SK-N-SH (cell line): ENCODE measurements around the gene CADPS2. TPM values are rescaled to one million over a fixed set of nuclear protein-coding genes. Genes with fewer than 3 reads are reported as not detected.

ENCODE experiments used
- CTCF ChIA-PET: fragments of 300-600, 350-600 bp; formaldehyde crosslinking; extraction: SDS; loops from one replicate; lab custom pipeline; 2021; lab: Yijun Ruan, JAX
- POLR2A ChIA-PET: fragments of 350-600 bp; sonication (Branson Sonifier 250); formaldehyde crosslinking; extraction: SDS; loops from one replicate; lab custom pipeline; 2020; ENCODE audit warnings: antibody characterized with exemption, inconsistent platforms; lab: Yijun Ruan, JAX
- DNase-seq: peaks from one replicate; pipeline ENCODE4 v3.0.0; 2012
- H2AFZ ChIP-seq: fragments of 200-600 bp; sonication (generic); 2 replicates; pipeline ENCODE4 v1.8.1; 2016; ENCODE audit warnings: antibody characterized with exemption, mild to moderate bottlenecking, low read depth
- H3F3A ChIP-seq: fragments of 200-600 bp; sonication (generic); replicated peaks from 2 replicates; pipeline ENCODE3; 2016; ENCODE audit warnings: antibody characterized with exemption, mild to moderate bottlenecking; ENCODE audit not compliant: insufficient read depth
- H3K27ac ChIP-seq, 2 experiments: fragments of 200-500 bp in 1 of 2; fragments of 200-600 bp in 1 of 2; sonication (Bioruptor generic) in 1 of 2; sonication (generic), shearing (Covaris generic) in 1 of 2; 2 replicates each; pipeline versions ENCODE4 v1.5.1 to v1.6.1; 2014 to 2016; ENCODE audit warnings: low read depth in 2 of 2, inconsistent platforms in 1 of 2, low read length in 1 of 2, mild to moderate bottlenecking in 1 of 2, mixed read lengths in 1 of 2
- H3K27me3 ChIP-seq: fragments of 200-600 bp; sonication (generic), shearing (Covaris generic); 2 replicates; pipeline ENCODE4 v1.6.1; 2016; ENCODE audit warnings: mixed run types; ENCODE audit not compliant: insufficient read depth
- H3K36me3 ChIP-seq, 2 experiments: fragments of 200-500 bp in 1 of 2; fragments of 200-600 bp in 1 of 2; sonication (Bioruptor generic) in 1 of 2; sonication (generic) in 1 of 2; replicated peaks in 1 of 2; 2 replicates each; pipeline versions ENCODE3 to v1.5.1; 2014 to 2016; ENCODE audit warnings: low read length in 1 of 2, mild to moderate bottlenecking in 1 of 2; ENCODE audit not compliant: insufficient read depth in 2 of 2, control insufficient read depth in 1 of 2
- H3K4me1 ChIP-seq, 2 experiments: fragments of 200-500 bp in 1 of 2; fragments of 200-600 bp in 1 of 2; sonication (Bioruptor generic) in 1 of 2; sonication (generic), shearing (Covaris generic) in 1 of 2; 2 replicates each; pipeline versions ENCODE4 v1.5.1 to v1.6.1; 2014 to 2016; ENCODE audit warnings: low read depth in 1 of 2, low read length in 1 of 2, mixed run types in 1 of 2; ENCODE audit not compliant: insufficient read depth in 2 of 2, control insufficient read depth in 1 of 2
- H3K4me2 ChIP-seq: fragments of 200-600 bp; sonication (generic), shearing (Covaris generic); 2 replicates; pipeline ENCODE4 v1.6.1; 2017; ENCODE audit warnings: mixed run types
- H3K4me3 ChIP-seq, 2 experiments: fragments of 200-500 bp in 1 of 2; fragments of 200-600 bp in 1 of 2; sonication (Bioruptor generic) in 1 of 2; sonication (generic), shearing (Covaris generic) in 1 of 2; 2 replicates each; pipeline versions ENCODE4 v1.5.1 to v1.8.1; 2014 to 2016; ENCODE audit warnings: low read depth in 2 of 2, inconsistent platforms in 1 of 2, low read length in 1 of 2, mild to moderate bottlenecking in 1 of 2, mixed read lengths in 1 of 2, moderate library complexity in 1 of 2
- H3K79me2 ChIP-seq: fragments of 200-600 bp; sonication (generic); 2 replicates; pipeline ENCODE4 v1.8.1; 2017; ENCODE audit warnings: mild to moderate bottlenecking; ENCODE audit not compliant: insufficient read depth
- H3K9ac ChIP-seq: fragments of 200-600 bp; sonication (generic); 2 replicates; pipeline ENCODE4 v1.6.1; 2017; ENCODE audit warnings: mixed run types
- H3K9me2 ChIP-seq: fragments of 200-600 bp; sonication (generic); 2 replicates; pipeline ENCODE4 v1.6.1; 2017; ENCODE audit warnings: mixed run types
- H3K9me3 ChIP-seq: fragments of 200-600 bp; sonication (generic); 2 replicates; pipeline ENCODE4 v1.6.1; 2017; ENCODE audit warnings: mixed run types, mild to moderate bottlenecking, moderate library complexity
- H4K20me1 ChIP-seq: fragments of 200-600 bp; sonication (generic); 2 replicates; pipeline ENCODE4 v1.6.1; 2017; ENCODE audit warnings: mild to moderate bottlenecking, mixed run types; ENCODE audit not compliant: insufficient read depth
- CHD2 ChIP-seq: fragments of 150-350 bp; IDR thresholded peaks from 2 replicates; pipeline ENCODE4 v1.6.1; 2018; ENCODE audit warnings: low read length; ENCODE audit not compliant: partially characterized antibody
- CTCF ChIP-seq: fragments of 200-600 bp; sonication (generic); IDR thresholded peaks from 2 replicates; pipeline ENCODE4 v1.6.1; 2017; ENCODE audit warnings: antibody characterized with exemption, mild to moderate bottlenecking, moderate library complexity
- ELF1 ChIP-seq: IDR thresholded peaks from 2 replicates; pipeline ENCODE4 v1.4.0; 2012
- EP300 ChIP-seq, 2 experiments: IDR thresholded peaks; 2 replicates each; pipeline versions ENCODE4 v1.4.0 to v1.6.1; 2012; ENCODE audit warnings: borderline replicate concordance in 1 of 2, low read depth in 1 of 2, low read length in 1 of 2
- EZH2phosphoT487 ChIP-seq: fragments of 200-600 bp; sonication (generic); IDR thresholded peaks from 2 replicates; pipeline ENCODE4 v1.6.1; 2017; ENCODE audit warnings: low read depth, mixed run types, mild to moderate bottlenecking, antibody characterized with exemption, moderate library complexity, borderline replicate concordance
- FOXJ3 ChIP-seq: sonication (generic); formaldehyde crosslinking; IDR thresholded peaks from 2 replicates; pipeline ENCODE4 v1.5.1; 2020; ENCODE audit warnings: mild to moderate bottlenecking, missing genetic modification reagents
- JUND ChIP-seq: IDR thresholded peaks from 2 replicates; pipeline ENCODE4 v1.4.0; 2012
- MAX ChIP-seq: IDR thresholded peaks from 2 replicates; pipeline ENCODE4 v1.4.0; 2012; ENCODE audit warnings: low read depth
- MEF2A ChIP-seq: IDR thresholded peaks from 2 replicates; pipeline ENCODE4 v1.4.0; 2012; ENCODE audit warnings: low read depth, borderline replicate concordance
- MXI1 ChIP-seq: IDR thresholded peaks from 2 replicates; pipeline ENCODE4 v1.6.1; 2012; ENCODE audit warnings: mild to moderate bottlenecking, low read depth, low read length, improper control_type of control experiment
- NFIC ChIP-seq: IDR thresholded peaks from 2 replicates; pipeline ENCODE4 v1.4.0; 2012; ENCODE audit warnings: borderline replicate concordance
- PBX3 ChIP-seq: IDR thresholded peaks from 2 replicates; pipeline ENCODE4; 2012
- RAD21 ChIP-seq: IDR thresholded peaks from 2 replicates; pipeline ENCODE4 v1.6.1; 2012; ENCODE audit warnings: mild to moderate bottlenecking, low read length
- RCOR1 ChIP-seq: fragments of 150-350 bp; IDR thresholded peaks from 2 replicates; pipeline ENCODE4 v1.6.1; 2017; ENCODE audit warnings: antibody characterized with exemption, low read length
- RXRA ChIP-seq: IDR thresholded peaks from 2 replicates; pipeline ENCODE4 v1.4.0; 2012; ENCODE audit warnings: low read depth, mild to moderate bottlenecking, borderline replicate concordance
- SMC3 ChIP-seq: IDR thresholded peaks from 2 replicates; pipeline ENCODE4 v1.6.1; 2012; ENCODE audit warnings: low read depth, low read length, improper control_type of control experiment
- TAF1 ChIP-seq: IDR thresholded peaks from 2 replicates; pipeline ENCODE4 v1.6.1; 2012; ENCODE audit warnings: low read depth, mild to moderate bottlenecking, low read length, moderate library complexity, borderline replicate concordance
- TCF12 ChIP-seq: IDR thresholded peaks from 2 replicates; pipeline ENCODE4 v1.4.0; 2012
- TEAD4 ChIP-seq: IDR thresholded peaks from 2 replicates; pipeline ENCODE4 v1.4.0; 2012; ENCODE audit warnings: mild to moderate bottlenecking, borderline replicate concordance; ENCODE audit not compliant: insufficient read depth
- USF2 ChIP-seq: fragments of 150-350 bp; IDR thresholded peaks from 2 replicates; pipeline ENCODE4 v1.6.1; 2017; ENCODE audit warnings: antibody characterized with exemption, low read length, low read depth, borderline replicate concordance
- WGBS: methylation state at CpG from one replicate; pipeline ENCODE4 v1.1.6; 2017; ENCODE audit warnings: low lambda C conversion rate; 5-methylcytosine and 5-hydroxymethylcytosine counted together
- polyA plus RNA-seq, 3 experiments: library from polyadenylated mRNA; depleted of rRNA; stranded (reverse); fragments of >200 nt; gene quantifications; 2 replicates each; pipeline ENCODE4 v1.2.3, GENCODE V29; 2012

CADPS2 gene
- polyA plus RNA-seq, 1 of the 3 experiments (the other 2 are of a cell fraction), result 0.05 TPM

- no peak for TF ChIP-seq USF2
- TF ChIP-seq CHD2, result no peak
- no peak for TF ChIP-seq TAF1
- no peak for TF ChIP-seq TCF12
- TF ChIP-seq RXRA, result no peak
- no peak for TF ChIP-seq FOXJ3 (CRISPR knock-in tag)
- no peak for TF ChIP-seq NFIC
- TF ChIP-seq ELF1, result no peak
- TF ChIP-seq MAX, result no peak
These were observed 588.1 kb downstream of the CADPS2 start (continued) for GRCh38 chr7:122298131-122298530.

- POLR2A ChIA-PET, result no interaction called here
- TF ChIP-seq MEF2A (no peak), EP300 (IDR thresholded peaks at IDR 0.05; ENCODE audit: borderline replicate concordance in 1 of 2, low read depth in 1 of 2, low read length in 1 of 2) (no peak), FOXJ3 (CRISPR knock-in tag) (no peak), MXI1 (no peak), USF2 (no peak), JUND (no peak), RCOR1 (no peak), EZH2phosphoT487 (no peak), TEAD4 (no peak), SMC3 (no peak), RXRA (no peak), PBX3 (no peak), RAD21 (no peak), CTCF (no peak)
- TF ChIP-seq, all 33 proteins: peak for 0
- Histone ChIP-seq H3K79me2 (no peaks in the 10 kb centered on the region), H3K4me3 (no peak overlapping the region), H3F3A (no peaks in the 10 kb centered on the region), H3K9me3 (no peaks in the 10 kb centered on the region), H3K4me2 (no peak overlapping the region), H3K9me2 (no peaks in the 10 kb centered on the region; the same call in 1 of the 2 replicates), H3K36me3 (no peaks in the 10 kb centered on the region), H4K20me1 (no peaks in the 10 kb centered on the region), H3K4me1 (no peaks in the 10 kb centered on the region), H3K9ac (no peak overlapping the region), H2AFZ (no peak overlapping the region), H3K27me3 (no peaks in the 10 kb centered on the region), H3K27ac (no peak overlapping the region)
- 0% methylated on average over 2 of the region's 2 CpGs for WGBS
- no peak for DNase-seq
- CTCF ChIA-PET, result interaction anchor here (0.5 to 0.6 kb wide), 2 partner anchors 703 to 1704 kb away, joined by 3 read pairs; no protein-coding TSS in a partner anchor
These were observed 595.1 kb downstream of the CADPS2 start for GRCh38 chr7:122291189-122291588.
